HG02852 (cell line): ENCODE data around the gene TWSG1.
A peak's percentile ranks its signal among the peaks of the same experiment; 100 is the strongest.
"Not testable (repeated sequence)": the region's sequence is repeated elsewhere in the genome, so short reads cannot be mapped to it uniquely, and the experiment has no call there.

Experiments used
- ATAC-seq: cut with Tn5 transposase; IDR thresholded peaks from one replicate; pipeline ENCODE4 v1.9.1; 2021; ENCODE audit warnings: mild to moderate bottlenecking, moderate library complexity; ENCODE audit not compliant: unreplicated experiment

Gene TWSG1

GRCh38 chr18:9334973-9335696 lies 562 bp downstream of the TWSG1 start:
- ATAC-seq, result peak; percentile 38

- ATAC-seq, result no peak
Observed at GRCh38 chr18:9335697-9336045, 1.1 kb downstream of the TWSG1 start.

DNA sequence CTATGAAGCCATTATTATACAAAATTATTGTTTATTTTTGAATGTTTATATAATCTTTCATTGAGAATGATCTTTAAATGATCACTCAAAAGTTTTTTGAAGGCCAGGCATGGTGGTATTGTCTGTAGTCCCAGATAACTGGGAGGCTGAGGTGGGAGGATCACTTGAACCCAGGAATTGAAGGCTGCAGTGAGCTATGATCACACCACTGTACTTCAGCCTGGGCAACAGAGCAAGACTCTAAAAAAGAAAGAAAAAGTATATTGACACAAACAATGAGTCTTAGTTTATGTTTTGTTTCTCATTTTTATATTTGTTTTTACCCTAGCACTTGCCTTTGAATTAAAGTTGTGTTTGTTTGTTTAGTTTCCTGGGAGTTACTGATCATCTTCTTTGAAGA lies 2.3 kb downstream of the TWSG1 start:
- no peak for ATAC-seq

DNA sequence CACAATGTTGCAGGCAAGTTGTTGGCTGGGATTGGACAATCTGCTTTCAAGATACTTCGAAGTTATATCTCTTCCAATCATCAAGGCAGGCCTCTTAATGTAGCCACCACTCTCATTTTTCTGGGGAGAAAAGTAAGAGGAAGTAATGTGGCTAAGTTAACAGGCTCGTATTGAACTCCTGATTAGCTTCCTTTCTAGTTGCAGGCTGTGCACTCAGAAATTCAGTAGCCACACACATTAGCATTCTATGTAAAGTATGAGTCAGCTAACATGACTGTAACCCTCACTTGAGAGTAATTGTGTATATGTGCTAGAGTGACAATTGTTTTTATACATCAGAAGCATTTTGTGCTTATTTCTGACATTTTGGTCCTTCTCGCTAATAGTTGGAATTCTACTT lies 3.3 kb downstream of the TWSG1 start:
- ATAC-seq, result no peak

DNA sequence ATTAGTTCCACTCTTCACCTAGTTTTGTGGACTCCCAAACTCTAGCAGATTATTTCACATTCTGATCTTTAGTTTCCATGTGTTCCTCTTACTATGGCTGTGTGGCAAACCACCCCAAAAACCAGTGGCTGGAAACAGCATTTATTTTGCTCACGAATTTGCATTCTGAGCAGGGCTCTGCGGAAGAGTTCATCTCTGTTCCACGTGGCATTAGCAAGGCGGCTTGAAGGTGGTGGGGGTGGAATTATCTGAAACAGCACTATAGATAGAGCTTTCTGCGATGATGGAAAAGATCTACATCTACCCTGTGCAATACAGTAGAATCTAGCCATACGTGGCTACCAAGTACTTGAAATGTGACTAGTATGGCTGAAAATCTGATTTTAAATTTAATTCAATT lies 5.9 kb downstream of the TWSG1 start:
- ATAC-seq, result no peak

DNA sequence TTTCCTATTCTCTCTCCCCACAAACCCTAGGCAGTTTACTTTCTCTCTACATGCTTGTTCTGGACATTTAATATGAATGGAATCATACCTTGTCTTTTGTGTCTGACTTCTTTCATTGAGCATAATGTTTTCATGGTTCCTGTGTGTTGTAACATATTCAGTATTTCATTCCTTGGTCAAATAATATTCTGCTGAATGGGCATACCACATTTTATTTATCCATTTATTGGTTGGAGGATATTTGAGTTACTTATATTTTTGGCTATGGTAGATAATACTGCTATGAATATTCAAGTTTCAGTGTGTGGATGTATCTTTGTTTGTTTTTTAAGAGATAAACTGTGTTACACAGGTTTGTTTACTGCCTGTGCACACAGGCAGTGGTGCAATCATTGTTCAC lies 9.0 kb downstream of the TWSG1 start:
- no peak for ATAC-seq

GRCh38 chr18:9346775-9347174 lies 12.2 kb downstream of the TWSG1 start:
- no peak for ATAC-seq

GRCh38 chr18:9348079-9348671 lies 13.6 kb downstream of the TWSG1 start:
- no peak for ATAC-seq

- ATAC-seq, result no peak
Observed at GRCh38 chr18:9348766-9349165, 14.2 kb downstream of the TWSG1 start.

DNA sequence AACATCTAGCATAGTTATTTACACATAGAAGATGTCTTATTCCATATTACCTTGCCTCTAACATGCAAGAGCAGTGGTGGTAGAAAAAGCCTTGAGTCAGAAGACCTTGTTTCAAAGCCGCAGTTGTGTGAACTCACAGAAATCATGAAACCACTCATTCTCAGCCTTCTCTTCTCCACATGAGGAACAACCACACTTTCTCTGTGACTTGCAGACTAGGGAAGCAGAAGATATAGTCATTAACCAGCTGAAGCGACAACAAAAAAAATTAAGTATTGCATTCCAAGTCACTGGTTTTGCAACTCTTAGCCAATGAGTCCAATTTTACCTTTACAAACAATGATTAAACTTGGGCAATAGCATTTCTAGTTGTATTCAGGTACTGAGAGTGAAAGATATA lies 19.0 kb downstream of the TWSG1 start:
- ATAC-seq, result peak; percentile 80

DNA sequence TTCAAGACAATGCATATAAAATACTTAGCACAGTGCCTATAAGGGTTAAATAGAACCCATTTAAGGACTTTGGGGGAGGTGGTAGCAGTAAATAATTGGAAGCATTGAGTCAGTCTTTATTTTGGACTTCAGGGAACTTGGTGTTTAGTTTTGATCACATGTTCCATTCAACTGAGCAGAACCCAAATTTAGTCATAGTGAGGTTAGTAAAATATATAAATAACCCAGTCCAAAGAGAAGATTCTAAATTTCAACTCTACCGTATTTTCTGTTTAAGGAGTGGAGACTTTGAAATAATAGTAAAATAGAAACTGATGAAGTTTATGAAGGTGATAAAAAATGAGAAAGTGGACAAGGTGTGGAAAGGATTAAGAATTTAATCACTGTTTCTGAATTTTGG lies 19.7 kb downstream of the TWSG1 start:
- ATAC-seq, result peak; percentile 60

GRCh38 chr18:9356976-9357375 lies 22.4 kb downstream of the TWSG1 start:
- no peak for ATAC-seq

GRCh38 chr18:9359796-9360195 lies 25.2 kb downstream of the TWSG1 start:
- no peak for ATAC-seq

DNA sequence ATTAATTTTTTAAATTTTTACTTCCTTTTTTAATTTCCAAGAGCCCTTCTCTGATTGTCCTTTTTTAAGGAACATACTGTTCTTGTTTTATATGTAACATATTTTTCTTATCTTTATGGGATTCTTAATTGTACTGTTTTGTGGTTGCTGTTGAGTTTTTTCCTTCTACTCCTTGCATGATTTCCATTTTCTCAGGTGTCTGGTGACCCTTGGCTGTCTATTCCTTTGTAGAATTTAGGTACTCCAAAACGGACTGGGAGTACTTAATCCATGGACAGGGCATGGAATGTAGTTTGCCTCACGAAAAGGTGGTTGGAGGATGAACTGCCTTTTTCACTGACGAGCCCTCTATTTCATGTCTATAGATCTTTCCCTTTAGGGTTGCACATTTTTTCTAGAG lies 26.6 kb downstream of the TWSG1 start:
- no peak for ATAC-seq

DNA sequence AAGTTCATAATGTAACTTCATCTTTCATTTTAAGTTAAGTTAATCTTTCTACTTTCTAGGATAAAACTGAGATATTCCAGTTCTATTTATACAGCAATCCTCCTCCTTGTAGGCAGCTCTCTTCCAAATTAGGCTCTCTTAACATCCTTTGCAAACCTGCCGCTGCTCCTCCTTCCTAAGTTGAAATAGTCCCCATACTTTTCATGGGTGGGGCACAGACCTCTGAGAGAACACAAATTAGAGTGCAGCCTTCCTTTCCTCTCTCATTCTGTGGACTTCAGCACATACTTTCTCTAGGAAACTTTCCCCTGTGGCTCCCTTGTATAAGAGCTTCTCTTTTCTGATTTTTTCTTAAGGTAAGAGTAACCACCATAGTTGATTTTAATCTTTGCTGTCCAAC lies 28.3 kb downstream of the TWSG1 start:
- no peak for ATAC-seq

DNA sequence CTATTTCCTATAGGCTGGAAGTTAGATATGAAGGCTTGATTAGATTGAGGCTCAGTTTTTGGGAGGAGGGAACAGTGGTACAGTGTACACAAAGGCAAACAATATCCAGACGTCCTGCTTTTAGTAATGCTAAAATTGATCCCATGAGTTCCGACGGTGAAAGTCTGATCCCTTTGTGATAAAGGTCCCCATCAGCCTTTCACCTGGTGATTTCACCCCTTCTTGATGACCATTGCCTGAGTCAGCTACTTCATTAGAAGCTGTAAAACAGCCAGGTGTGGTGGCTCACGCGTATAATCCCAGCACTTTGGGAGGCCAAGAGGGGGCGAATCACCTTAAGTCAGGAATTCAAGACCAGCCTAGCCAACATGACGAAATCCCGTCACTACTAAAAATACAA lies 29.7 kb downstream of the TWSG1 start:
- ATAC-seq, result no peak

GRCh38 chr18:9365406-9365805 lies 30.8 kb downstream of the TWSG1 start:
- no peak for ATAC-seq

DNA sequence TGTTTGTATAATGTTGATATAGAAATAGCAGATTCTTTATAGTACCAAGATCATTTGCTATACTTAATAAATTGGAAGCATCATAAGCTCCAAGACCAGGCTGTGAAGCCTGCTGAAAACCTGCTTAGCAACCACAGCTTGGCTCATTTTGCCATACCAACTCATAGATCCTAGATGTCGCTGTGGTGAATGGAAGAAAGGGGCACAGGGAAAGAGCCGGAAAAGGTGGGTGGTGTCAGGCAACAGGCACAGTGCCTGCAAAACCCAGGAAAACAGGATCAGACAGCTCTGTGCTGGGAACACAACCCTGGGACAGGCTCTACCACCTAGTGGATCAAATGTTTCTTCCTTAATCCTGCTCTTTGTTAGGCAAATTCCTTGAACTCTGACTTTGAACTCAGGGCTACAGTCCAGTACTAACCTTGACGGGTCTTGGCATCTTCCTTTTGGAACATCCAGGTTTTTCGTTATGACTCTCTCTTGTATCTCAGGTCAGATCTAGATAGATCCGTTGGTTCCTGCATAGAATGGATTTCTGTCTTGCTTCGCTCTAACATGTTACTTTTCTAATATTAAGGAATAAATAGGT lies 31.6 kb downstream of the TWSG1 start:
- no peak for ATAC-seq

GRCh38 chr18:9373254-9373653 lies 38.7 kb downstream of the TWSG1 start:
- ATAC-seq, result not testable (repeated sequence)

DNA sequence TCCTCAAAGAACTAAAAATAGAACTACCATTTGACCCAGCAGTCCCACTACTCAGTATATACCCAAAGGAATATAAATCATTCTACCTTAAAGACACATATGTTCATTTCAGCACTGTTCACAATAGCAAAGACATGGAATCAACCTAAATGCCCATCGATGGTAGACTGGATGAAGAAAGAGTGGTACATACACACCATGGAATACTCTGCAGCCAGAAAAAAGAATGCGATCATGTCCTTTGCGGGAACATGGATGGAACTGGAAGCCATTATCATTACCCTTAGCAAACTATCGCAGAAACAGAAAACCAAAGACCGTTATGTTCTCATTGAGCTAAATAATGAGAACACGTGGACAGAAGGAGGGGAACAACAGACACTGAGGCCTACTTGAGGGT lies 44.5 kb downstream of the TWSG1 start:
- ATAC-seq, result no peak

DNA sequence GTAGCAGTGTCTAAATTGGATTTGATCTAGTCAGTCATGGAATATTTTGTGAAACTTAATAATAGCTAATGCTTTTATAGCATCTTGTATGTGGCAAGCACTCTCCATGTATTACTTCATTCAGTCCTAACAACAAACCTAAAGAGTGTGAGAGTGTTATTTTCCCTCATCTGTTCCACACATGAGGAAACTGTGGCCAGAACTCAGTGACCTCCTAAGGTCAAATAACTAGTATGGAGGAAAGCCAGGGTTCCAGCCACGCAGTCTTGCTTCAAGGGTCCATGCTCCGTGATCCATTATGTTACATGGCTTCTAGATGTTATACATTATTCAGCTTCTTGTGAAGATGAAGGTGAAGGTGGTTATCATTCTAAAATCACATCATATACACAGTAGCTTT lies 45.5 kb downstream of the TWSG1 start:
- no peak for ATAC-seq

DNA sequence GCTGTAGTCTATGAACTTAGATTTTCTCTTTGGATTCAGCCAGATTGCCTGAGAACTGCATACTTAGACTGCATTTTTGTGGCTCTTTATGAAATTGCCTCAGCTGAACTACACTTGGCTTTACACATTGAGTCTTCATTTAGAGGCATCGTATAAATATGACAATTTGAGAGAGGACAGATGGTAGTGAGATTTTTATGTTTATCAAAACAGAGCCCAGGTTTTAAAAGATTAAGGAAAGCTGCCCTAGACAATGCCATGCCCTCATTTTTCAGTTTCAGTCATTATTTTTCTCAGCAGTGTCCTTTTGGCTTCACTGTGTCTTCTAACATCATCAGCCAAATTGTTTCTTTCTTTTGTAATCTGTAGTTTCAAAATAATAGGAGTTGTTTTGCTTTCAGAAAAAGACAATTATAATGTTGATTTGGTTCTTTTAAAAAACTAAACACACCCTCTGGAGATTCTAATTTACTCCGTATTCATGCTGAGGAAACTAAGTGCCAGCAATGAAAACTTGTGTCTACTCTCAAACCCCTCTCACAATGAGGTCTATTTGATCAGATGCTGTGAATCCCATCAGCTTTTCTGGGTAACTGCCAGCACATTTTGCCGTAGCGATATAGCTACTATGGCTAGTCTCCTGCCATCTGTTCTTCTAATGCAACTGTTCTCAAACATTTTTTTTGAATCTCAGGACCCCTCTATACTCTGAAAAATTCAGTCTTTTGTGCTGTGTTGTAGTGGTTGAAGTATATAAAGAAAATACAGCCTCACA lies 46.2 kb downstream of the TWSG1 start:
- no peak for ATAC-seq
